ENCODE measurements around the gene UNKL.

Gene UNKL

GRCh38 chr16:1414532-1415260 is at the start of gene UNKL:
UNKL (minus strand) TSS chr16:1414704; CDS start chr16:1414691, 13 bp downstream.
- DNase-seq (ENCODE audit: low spot score): peak; percentile 90

- DNase-seq (ENCODE audit: low spot score): no peak
Measured at GRCh38 chr16:1461146-1461545, 46.6 kb upstream of the UNKL start.

- no peak for DNase-seq (ENCODE audit: low spot score)
Measured at GRCh38 chr16:1460602-1461138, 46.2 kb upstream of the UNKL start.

GRCh38 chr16:1459967-1460366 is 45.5 kb upstream of the UNKL start:
- no peak for DNase-seq (ENCODE audit: low spot score)

GRCh38 chr16:1458977-1459341 is 44.5 kb upstream of the UNKL start:
- DNase-seq (ENCODE audit: low spot score): no peak

GRCh38 chr16:1458336-1458976 is 44.0 kb upstream of the UNKL start:
- DNase-seq (ENCODE audit: low spot score): no peak

GRCh38 chr16:1457489-1458245 is 43.2 kb upstream of the UNKL start:
- no peak for DNase-seq (ENCODE audit: low spot score)

- DNase-seq (ENCODE audit: low spot score): no peak
Measured at GRCh38 chr16:1456951-1457350, 42.4 kb upstream of the UNKL start.

- no peak for DNase-seq (ENCODE audit: low spot score)
Measured at GRCh38 chr16:1455190-1456171, 41.0 kb upstream of the UNKL start.

GRCh38 chr16:1454561-1454960 is 40.1 kb upstream of the UNKL start:
- no peak for DNase-seq (ENCODE audit: low spot score)

GRCh38 chr16:1453316-1453715 is 38.8 kb upstream of the UNKL start:
- no peak for DNase-seq (ENCODE audit: low spot score)

GRCh38 chr16:1452530-1452929 is 38.0 kb upstream of the UNKL start:
- DNase-seq (ENCODE audit: low spot score): no peak

- no peak for DNase-seq (ENCODE audit: low spot score)
Measured at GRCh38 chr16:1451702-1452392, 37.3 kb upstream of the UNKL start.

GRCh38 chr16:1450841-1451240 is 36.3 kb upstream of the UNKL start:
- DNase-seq (ENCODE audit: low spot score): no peak

- peak; percentile 75 for DNase-seq (ENCODE audit: low spot score)
Measured at GRCh38 chr16:1450218-1450617, 35.7 kb upstream of the UNKL start.

GRCh38 chr16:1449201-1449788 is 34.8 kb upstream of the UNKL start:
- no peak for DNase-seq (ENCODE audit: low spot score)

GRCh38 chr16:1448536-1449116 is 34.1 kb upstream of the UNKL start:
- no peak for DNase-seq (ENCODE audit: low spot score)

- DNase-seq (ENCODE audit: low spot score): no peak
Measured at GRCh38 chr16:1447965-1448364, 33.5 kb upstream of the UNKL start.

GRCh38 chr16:1446296-1447080 is 32.0 kb upstream of the UNKL start:
- DNase-seq (ENCODE audit: low spot score): no peak

Measured in iPS-NIHi11 (cell line).